GM13976 (cell line): Measurements from ENCODE around the gene KATNBL1.

Experiments used
- DNase-seq: peaks from one replicate; pipeline ENCODE4 v3.0.0; 2012; ENCODE audit warnings: low spot score
- CTCF ChIP-seq: IDR thresholded peaks from 2 replicates; pipeline ENCODE4 v1.5.1; 2012; ENCODE audit warnings: borderline replicate concordance, mild to moderate bottlenecking; ENCODE audit not compliant: insufficient read depth; ENCODE audit errors: extremely low read depth, missing control alignments, control extremely low read depth
- in situ Hi-C: fragments of 300-500 bp; cut with MboI; formaldehyde crosslinking; loops from one replicate; pipeline ENCODE4 v1.12.0; 2022; ENCODE audit warnings: low sequenced_read_pairs, mixed read lengths, inconsistent platforms; ENCODE audit not compliant: unreplicated experiment

The KATNBL1 gene

GRCh38 chr15:34119291-34119690, 90.6 kb downstream of the KATNBL1 start:
- no peak for TF ChIP-seq CTCF
- DNase-seq, result no peak
- in situ Hi-C loops, result no loop called here

GRCh38 chr15:34116620-34117019, 93.3 kb downstream of the KATNBL1 start:
- in situ Hi-C loops, result no loop called here
- DNase-seq, result no peak
- TF ChIP-seq CTCF, result no peak

DNA sequence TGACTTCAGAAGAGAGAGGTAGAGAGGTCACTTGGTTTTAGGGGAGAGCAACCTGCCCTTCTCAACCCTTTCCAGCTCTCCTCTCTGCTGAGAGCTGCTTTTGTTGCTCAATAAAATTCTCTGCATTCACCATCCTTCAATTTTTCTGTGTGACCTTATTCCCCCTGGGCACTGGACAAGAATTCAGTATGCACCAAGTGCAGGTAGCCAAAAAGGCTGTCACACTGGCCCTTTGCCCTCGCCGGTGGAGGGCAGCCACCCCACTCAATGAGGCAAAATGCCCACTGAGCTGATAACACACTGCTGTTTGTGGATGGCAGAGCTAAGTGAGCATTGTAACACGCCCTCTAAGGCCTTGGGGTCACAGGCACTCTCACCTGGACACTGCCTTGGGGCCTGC, 95.2 kb downstream of the KATNBL1 start:
- no peak for TF ChIP-seq CTCF
- in situ Hi-C loops, result no loop called here
- no peak for DNase-seq

DNA sequence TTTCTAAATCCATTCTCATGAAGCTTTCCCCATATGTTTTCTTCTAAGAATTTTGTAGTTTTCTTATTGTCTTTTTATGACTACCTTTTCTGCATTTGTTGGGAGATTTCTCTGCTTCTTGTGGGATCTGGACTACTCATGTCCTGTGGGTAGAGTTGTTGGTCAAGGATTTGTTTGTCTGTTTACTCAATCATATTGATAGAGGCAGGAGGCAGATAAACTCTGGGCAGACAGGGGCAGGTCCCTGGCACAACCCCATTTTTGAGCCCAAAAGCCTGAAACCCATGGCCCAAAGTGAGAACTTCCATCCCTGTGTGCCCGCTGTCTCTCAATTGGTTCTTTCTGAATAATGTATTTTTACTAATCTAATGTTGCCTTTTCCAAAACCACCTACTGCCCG, 95.7 kb downstream of the KATNBL1 start:
- in situ Hi-C loops, result no loop called here
- DNase-seq, result no peak
- TF ChIP-seq CTCF, result no peak

GRCh38 chr15:34111488-34111887, 98.4 kb downstream of the KATNBL1 start:
- in situ Hi-C loops, result no loop called here
- TF ChIP-seq CTCF, result no peak
- DNase-seq, result no peak

GRCh38 chr15:34109797-34110663, 99.9 kb downstream of the KATNBL1 start:
- DNase-seq, result peak; percentile 38

More at GRCh38 chr15:34109797-34110663, 99.9 kb downstream of the KATNBL1 start:
- TF ChIP-seq CTCF, result peak; percentile 64
- in situ Hi-C loops, result loop anchor here (10.0 kb wide), 1 partner anchor 105 kb away; the partner anchor contains the start of gene KATNBL1
